Measurements from ENCODE around the gene PLXDC1.

- TF ChIP-seq, protein P1, sequence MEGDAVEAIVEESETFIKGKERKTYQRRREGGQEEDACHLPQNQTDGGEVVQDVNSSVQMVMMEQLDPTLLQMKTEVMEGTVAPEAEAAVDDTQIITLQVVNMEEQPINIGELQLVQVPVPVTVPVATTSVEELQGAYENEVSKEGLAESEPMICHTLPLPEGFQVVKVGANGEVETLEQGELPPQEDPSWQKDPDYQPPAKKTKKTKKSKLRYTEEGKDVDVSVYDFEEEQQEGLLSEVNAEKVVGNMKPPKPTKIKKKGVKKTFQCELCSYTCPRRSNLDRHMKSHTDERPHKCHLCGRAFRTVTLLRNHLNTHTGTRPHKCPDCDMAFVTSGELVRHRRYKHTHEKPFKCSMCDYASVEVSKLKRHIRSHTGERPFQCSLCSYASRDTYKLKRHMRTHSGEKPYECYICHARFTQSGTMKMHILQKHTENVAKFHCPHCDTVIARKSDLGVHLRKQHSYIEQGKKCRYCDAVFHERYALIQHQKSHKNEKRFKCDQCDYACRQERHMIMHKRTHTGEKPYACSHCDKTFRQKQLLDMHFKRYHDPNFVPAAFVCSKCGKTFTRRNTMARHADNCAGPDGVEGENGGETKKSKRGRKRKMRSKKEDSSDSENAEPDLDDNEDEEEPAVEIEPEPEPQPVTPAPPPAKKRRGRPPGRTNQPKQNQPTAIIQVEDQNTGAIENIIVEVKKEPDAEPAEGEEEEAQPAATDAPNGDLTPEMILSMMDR (conservative IDR thresholded peaks at IDR 0.05 in 1 of 2, IDR thresholded peaks at IDR 0.05 in 1 of 2; ENCODE audit: low read depth in 1 of 2, low read length in 2 of 2): no peak
- no peak for TF ChIP-seq EZH2 (IDR thresholded peaks at IDR 0.05; ENCODE audit: low read length, missing control alignments)
These were observed 136.5 kb downstream of the PLXDC1 start for GRCh38 chr17:39014795-39015545.

All from fibroblast of lung (primary cell).